GM12878 (cell line): ENCODE results near the gene NTSR1. TPM values are rescaled to one million over a fixed set of nuclear protein-coding genes. Genes with fewer than 3 reads are reported as not detected.

Experiments used
- ATAC-seq: fragments of 200-7000 bp; cut with Tn5 transposase; 3 replicates; pipeline ENCODE4 v1.9.1; 2020; ENCODE audit warnings: mild to moderate bottlenecking, moderate library complexity
- BruUV-seq: library from RNA; stranded (reverse); fragments of 400-500 nt; replicated peaks from 2 replicates; lab custom pipeline; 2021; lab: Mats Ljungman, UMichigan
- CTCF ChIA-PET: fragments of 300-600 bp; sonication (Branson Sonifier 250); formaldehyde crosslinking; extraction: SDS; loops from one replicate; lab custom pipeline; 2021; ENCODE audit warnings: inconsistent platforms; lab: Yijun Ruan, JAX
- POLR2A ChIA-PET: fragments of 350-600 bp; formaldehyde crosslinking; extraction: SDS; loops from one replicate; lab custom pipeline; 2021; ENCODE audit warnings: inconsistent platforms; lab: Charles Lee
- RAD21 ChIA-PET: fragments of 300-600 bp; sonication (Branson Sonifier 250); formaldehyde crosslinking; loops from one replicate; lab custom pipeline; 2023; ENCODE audit warnings: antibody characterized with exemption; ENCODE audit not compliant: unreplicated experiment; lab: Charles Lee
- SMC1A ChIA-PET: fragments of 300-600 bp; sonication (Branson Sonifier 250); formaldehyde crosslinking; loops from one replicate; lab custom pipeline; 2023; ENCODE audit not compliant: unreplicated experiment, uncharacterized antibody; lab: Charles Lee
- DNase-seq: peaks from one replicate; pipeline ENCODE4 v3.0.0-alpha.2; 2011; ENCODE audit warnings: low read depth, low spot score
- FAIRE-seq: peaks from 3 replicates; lab custom pipeline; 2011; peaks lifted over from hg19 to GRCh38; lab: Jason Lieb, UNC
- H2AFZ ChIP-seq: 2 replicates; pipeline ENCODE4 v1.6.0; 2011; ENCODE audit warnings: low read depth, low read length, control low read depth; ENCODE audit not compliant: control insufficient read depth
- H3K27ac ChIP-seq: 2 replicates; pipeline ENCODE4 v1.5.1; 2011; ENCODE audit warnings: control low read depth; ENCODE audit not compliant: control insufficient read depth, insufficient read depth
- H3K27me3 ChIP-seq, 2 experiments: replicated peaks in 1 of 2; 2 replicates each; pipeline versions ENCODE4 v1.6.0 to v1.6.1; 2011; ENCODE audit warnings: low read length in 1 of 2; ENCODE audit not compliant: control insufficient read depth in 2 of 2, insufficient read depth in 2 of 2
- H3K36me3 ChIP-seq, 2 experiments: 2 replicates each; pipeline ENCODE4 v1.5.1; 2011; ENCODE audit warnings: low read length in 1 of 2; ENCODE audit not compliant: control insufficient read depth in 2 of 2, insufficient read depth in 2 of 2
- H3K4me1 ChIP-seq: 2 replicates; pipeline ENCODE4 v1.6.1; 2011; ENCODE audit warnings: mild to moderate bottlenecking, low read length, moderate library complexity, mixed read lengths; ENCODE audit not compliant: control insufficient read depth, insufficient read depth
- H3K4me2 ChIP-seq: 2 replicates; pipeline ENCODE4 v1.6.0; 2011; ENCODE audit warnings: control low read depth; ENCODE audit not compliant: control insufficient read depth, insufficient read depth
- H3K4me3 ChIP-seq: fragments of 200-600 bp; sonication (generic); 2 replicates; pipeline ENCODE4 v1.5.1; 2016
- H3K79me2 ChIP-seq: 2 replicates; pipeline ENCODE4 v1.6.0; 2011; ENCODE audit warnings: low read length; ENCODE audit not compliant: control insufficient read depth, insufficient read depth
- H3K9ac ChIP-seq: 2 replicates; pipeline ENCODE4 v1.8.0; 2011; ENCODE audit warnings: low read length, control low read depth, mixed read lengths; ENCODE audit not compliant: control insufficient read depth, insufficient read depth
- H3K9me3 ChIP-seq: replicated peaks from 3 replicates; pipeline ENCODE4 v1.5.1; 2011; ENCODE audit warnings: mild to moderate bottlenecking, low read length; ENCODE audit not compliant: control insufficient read depth, insufficient read depth
- H4K20me1 ChIP-seq: 2 replicates; pipeline ENCODE4 v1.6.0; 2011; ENCODE audit not compliant: control insufficient read depth, insufficient read depth
- BACH1 ChIP-seq: fragments of 450-650 bp; IDR thresholded peaks from 2 replicates; pipeline ENCODE4 v1.6.1; 2017; ENCODE audit warnings: mild to moderate bottlenecking, borderline replicate concordance
- BCL11A ChIP-seq: IDR thresholded peaks from 2 replicates; pipeline ENCODE4 v1.6.1; 2011; ENCODE audit warnings: low read depth, low read length
- CEBPB ChIP-seq, 2 experiments: fragments of 150-350 bp in 1 of 2; IDR thresholded peaks; 2 replicates each; pipeline ENCODE4 v1.6.1; 2012 to 2014; ENCODE audit warnings: low read depth in 2 of 2, low read length in 2 of 2, borderline replicate concordance in 1 of 2, inconsistent platforms in 1 of 2
- GABPA ChIP-seq: IDR thresholded peaks from 2 replicates; pipeline ENCODE4 v1.6.1; 2014; ENCODE audit warnings: antibody characterized with exemption, low read depth, mild to moderate bottlenecking, inconsistent platforms
- MEF2A ChIP-seq: IDR thresholded peaks from 2 replicates; pipeline ENCODE4 v1.6.1; 2011; ENCODE audit warnings: low read depth, mild to moderate bottlenecking, low read length, moderate library complexity; ENCODE audit not compliant: insufficient read depth
- PAX8 ChIP-seq: fragments of 450-650 bp; IDR thresholded peaks from 2 replicates; pipeline ENCODE4 v1.6.1; 2017; ENCODE audit warnings: mild to moderate bottlenecking, moderate library complexity
- PKNOX1 ChIP-seq: fragments of 450-650 bp; IDR thresholded peaks from 2 replicates; pipeline ENCODE4 v1.6.1; 2016; ENCODE audit warnings: mild to moderate bottlenecking
- RB1 ChIP-seq: fragments of 450-650 bp; formaldehyde crosslinking; IDR thresholded peaks from 2 replicates; pipeline ENCODE4 v1.6.1; 2017; ENCODE audit warnings: mild to moderate bottlenecking, borderline replicate concordance
- RCOR1 ChIP-seq: conservative IDR thresholded peaks from 2 replicates; pipeline ENCODE4 v1.6.1; 2012; ENCODE audit warnings: low read depth, low read length, improper control_type of control experiment
- SIX5 ChIP-seq: IDR thresholded peaks from 2 replicates; pipeline ENCODE4 v1.6.1; 2011; ENCODE audit warnings: mild to moderate bottlenecking, low read depth, low read length, moderate library complexity; ENCODE audit not compliant: severe bottlenecking
- SREBF2 ChIP-seq: IDR thresholded peaks from 2 replicates; pipeline ENCODE4 v1.6.1; 2012; ENCODE audit warnings: mild to moderate bottlenecking, low read length
- SRF ChIP-seq, 2 experiments: IDR thresholded peaks; 2 replicates each; pipeline ENCODE4 v1.6.1; 2011; ENCODE audit warnings: low read depth in 2 of 2, low read length in 2 of 2, mild to moderate bottlenecking in 1 of 2, moderate library complexity in 1 of 2
- ZBTB33 ChIP-seq: fragments of 450-650 bp; IDR thresholded peaks from 2 replicates; pipeline ENCODE4 v1.6.1; 2017; ENCODE audit warnings: mild to moderate bottlenecking
- WGBS: methylation state at CpG from one replicate; pipeline ENCODE4 v1.1.6; 2016; ENCODE audit warnings: low lambda C conversion rate; ENCODE audit not compliant: insufficient replicate concordance, insufficient coverage; ENCODE audit errors: missing lambda C conversion rate; 5-methylcytosine and 5-hydroxymethylcytosine counted together
- in situ Hi-C: fragments of 300-500 bp; cut with MboI; formaldehyde crosslinking; loops from 9 replicates; pipeline ENCODE4 v1.14.3; 2018; ENCODE audit warnings: mixed read lengths
- intact Hi-C: fragments of 100-400 bp; cut with micrococcal nuclease; formaldehyde crosslinking; loops from one replicate; pipeline ENCODE4 v1.14.2; 2022; ENCODE audit not compliant: unreplicated experiment
- polyA plus RNA-seq, 11 experiments: library from polyadenylated mRNA; depleted of rRNA in 4 of 11; unstranded in 6 of 11; stranded (reverse) in 5 of 11; fragments of >200 nt; fragmentation: Nextera tagmentation in 4 of 11; fragmentation: Illumina TruSeq in 1 of 11; extraction: Ambion mirVana in 4 of 11; extraction: Trizol in 1 of 11; gene quantifications; 1 replicate in 1 of 11; 2 replicates in 10 of 11; pipeline versions ENCODE4 v1.2.1 to v1.2.3, GENCODE V29; 2011 to 2016; ENCODE audit warnings: inconsistent platforms in 2 of 11, missing spikeins in 2 of 11, low read depth in 1 of 11
- total RNA-seq, 4 experiments: library from RNA; depleted of rRNA in 3 of 4; stranded (reverse); fragments of >200 nt in 3 of 4; fragmentation: Illumina TruSeq in 1 of 4; extraction: Trizol in 1 of 4; gene quantifications; 2 replicates each; pipeline versions ENCODE4 v1.2.1 to v1.2.3, GENCODE V29; 2013 to 2021
- TF ChIP-seq, protein P1 (sequence below): fragments of 450-650 bp; IDR thresholded peaks from 2 replicates; pipeline ENCODE4 v1.6.1; 2017; ENCODE audit warnings: low read depth, mild to moderate bottlenecking, moderate library complexity

The NTSR1 gene
- total and polyA plus RNA-seq, 10 of the 15 experiments (the other 5 are each of a cell fraction or from before 2014, with no cell fraction given) = not detected

- H4K20me1 ChIP-seq = no peaks in the 10 kb centered on the region
- FAIRE-seq (no peak), DNase-seq (no peak), ATAC-seq (no peak)
- intact Hi-C loops = no loop called here
- CTCF ChIA-PET = no interaction called here
- no peak overlapping the region for H3K9ac ChIP-seq
- no peak overlapping the region for H3K4me2 ChIP-seq
- no peaks in the 10 kb centered on the region for H3K36me3 ChIP-seq
- no peak overlapping the region for H3K27ac ChIP-seq
- peaks cover 4 to 9% of the 10 kb centered on the region in 2 experiments for H3K27me3 ChIP-seq
- H3K4me1 ChIP-seq = peaks cover 22% of the 10 kb centered on the region
- in situ Hi-C loops = no loop called here
- TF ChIP-seq, protein P1, sequence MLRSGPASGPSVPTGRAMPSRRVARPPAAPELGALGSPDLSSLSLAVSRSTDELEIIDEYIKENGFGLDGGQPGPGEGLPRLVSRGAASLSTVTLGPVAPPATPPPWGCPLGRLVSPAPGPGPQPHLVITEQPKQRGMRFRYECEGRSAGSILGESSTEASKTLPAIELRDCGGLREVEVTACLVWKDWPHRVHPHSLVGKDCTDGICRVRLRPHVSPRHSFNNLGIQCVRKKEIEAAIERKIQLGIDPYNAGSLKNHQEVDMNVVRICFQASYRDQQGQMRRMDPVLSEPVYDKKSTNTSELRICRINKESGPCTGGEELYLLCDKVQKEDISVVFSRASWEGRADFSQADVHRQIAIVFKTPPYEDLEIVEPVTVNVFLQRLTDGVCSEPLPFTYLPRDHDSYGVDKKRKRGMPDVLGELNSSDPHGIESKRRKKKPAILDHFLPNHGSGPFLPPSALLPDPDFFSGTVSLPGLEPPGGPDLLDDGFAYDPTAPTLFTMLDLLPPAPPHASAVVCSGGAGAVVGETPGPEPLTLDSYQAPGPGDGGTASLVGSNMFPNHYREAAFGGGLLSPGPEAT = no peak
- TF ChIP-seq BCL11A (no peak), CEBPB (IDR thresholded peaks at IDR 0.05; ENCODE audit: borderline replicate concordance in 1 of 2, low read depth in 2 of 2, low read length in 2 of 2) (no peak), MEF2A (no peak), ZBTB33 (no peak), GABPA (no peak), SIX5 (no peak), RB1 (no peak), PKNOX1 (no peak), SRF (IDR thresholded peaks at IDR 0.05; ENCODE audit: low read depth in 2 of 2, low read length in 2 of 2) (no peak), PAX8 (no peak), RCOR1 (no peak), BACH1 (no peak), SREBF2 (no peak)
- RAD21 ChIA-PET = no interaction called here
- H2AFZ ChIP-seq = no peak overlapping the region
- SMC1A ChIA-PET = no interaction called here
- POLR2A ChIA-PET = no interaction called here
- H3K9me3 ChIP-seq = no peaks in the 10 kb centered on the region; the same call in 2 of the 3 replicates
- H3K79me2 ChIP-seq = no peaks in the 10 kb centered on the region
- no TSS peak for BruUV-seq
- WGBS = 56% methylated on average over 14 of the region's 14 CpGs
- H3K4me3 ChIP-seq = no peak overlapping the region
Measured at GRCh38 chr20:62736407-62737071, 27.9 kb downstream of the NTSR1 start.
